K562 (cell line): Measurements from ENCODE around the gene GNAQ. TPM values are rescaled to one million over a fixed set of nuclear protein-coding genes. Genes with fewer than 3 reads are reported as not detected.

Source experiments
- ATAC-seq: fragments of 200-7000 bp; cut with Tn5 transposase; 3 replicates; pipeline ENCODE4 v1.9.1; 2020; ENCODE audit warnings: moderate library complexity
- BruUV-seq: library from RNA; stranded (reverse); fragments of 400-500 nt; replicated peaks from 2 replicates; lab custom pipeline; 2021; lab: Mats Ljungman, UMichigan
- CTCF ChIA-PET: fragments of 300-600 bp; formaldehyde crosslinking; extraction: SDS; loops from one replicate; lab custom pipeline; 2021; ENCODE audit warnings: low intra/inter-chr PET ratio; lab: Yijun Ruan, JAX
- POLR2A ChIA-PET: fragments of 300-600, 350-650 bp; sonication (Branson Sonifier 250); formaldehyde crosslinking; extraction: SDS; loops from one replicate; lab custom pipeline; 2021; ENCODE audit warnings: antibody characterized with exemption, inconsistent platforms; lab: Yijun Ruan, JAX
- DNase-seq, 4 experiments: peaks; one replicate each; pipeline versions ENCODE4 v3.0.0 to v3.0.0-alpha.2; 2011 to 2018; ENCODE audit warnings: low spot score in 3 of 4, mixed read lengths in 3 of 4; ENCODE audit errors: extremely low read depth in 1 of 4
- FAIRE-seq: peaks from 2 replicates; lab custom pipeline; 2011; peaks lifted over from hg19 to GRCh38; lab: Jason Lieb, UNC
- H2AFZ ChIP-seq: 2 replicates; pipeline ENCODE4 v1.6.0; 2011; ENCODE audit warnings: low read depth, low read length, control low read depth, inconsistent platforms
- H3K27ac ChIP-seq: fragments of 200-600 bp; 3 replicates; pipeline ENCODE4 v1.8.0; 2011; ENCODE audit warnings: low read depth, mild to moderate bottlenecking, control low read depth, inconsistent platforms, low read length, moderate library complexity, mixed read lengths; ENCODE audit errors: extremely low read depth
- H3K27me3 ChIP-seq, 2 experiments: fragments of 300-600 bp in 1 of 2; 2 replicates in 1 of 2; 3 replicates in 1 of 2; pipeline versions ENCODE4 v1.6.0 to v1.8.0; 2011; ENCODE audit warnings: inconsistent platforms in 2 of 2, low read length in 2 of 2, mild to moderate bottlenecking in 1 of 2, mixed read lengths in 1 of 2, moderate library complexity in 1 of 2; ENCODE audit not compliant: control insufficient read depth in 2 of 2, insufficient read depth in 2 of 2
- H3K36me3 ChIP-seq: fragments of 300-600 bp; 3 replicates; pipeline ENCODE4 v1.8.0; 2011; ENCODE audit warnings: mild to moderate bottlenecking, low read length, inconsistent platforms; ENCODE audit not compliant: control insufficient read depth, insufficient read depth
- H3K4me1 ChIP-seq, 2 experiments: fragments of 200-600 bp in 1 of 2; replicated peaks in 1 of 2; 2 replicates in 1 of 2; 3 replicates in 1 of 2; pipeline versions ENCODE4 v1.5.1 to v1.8.0; 2011; ENCODE audit warnings: inconsistent platforms in 2 of 2, low read length in 2 of 2, mild to moderate bottlenecking in 1 of 2, mixed read lengths in 1 of 2, moderate library complexity in 1 of 2; ENCODE audit not compliant: control insufficient read depth in 2 of 2, insufficient read depth in 2 of 2
- H3K4me2 ChIP-seq: 2 replicates; pipeline ENCODE4 v1.6.1; 2011; ENCODE audit warnings: low read length, control low read depth, inconsistent platforms, mixed read lengths; ENCODE audit not compliant: insufficient read depth
- H3K4me3 ChIP-seq: fragments of 200-600 bp; sonication (generic), shearing (Covaris generic); 2 replicates; pipeline ENCODE4 v1.5.1; 2016; ENCODE audit warnings: control low read depth, inconsistent platforms
- H3K79me2 ChIP-seq: fragments of 200-600 bp; 3 replicates; pipeline ENCODE4 v1.8.0; 2011; ENCODE audit warnings: low read length, inconsistent platforms; ENCODE audit not compliant: control insufficient read depth, insufficient read depth
- H3K9ac ChIP-seq, 2 experiments: 2 replicates each; pipeline versions ENCODE4 v1.6.0 to v1.6.1; 2011; ENCODE audit warnings: low read depth in 2 of 2, low read length in 2 of 2, control low read depth in 1 of 2, inconsistent platforms in 1 of 2, mild to moderate bottlenecking in 1 of 2, mixed read lengths in 1 of 2; ENCODE audit not compliant: insufficient read depth in 1 of 2
- H3K9me1 ChIP-seq: one replicate; pipeline ENCODE4 v1.6.0; 2011; ENCODE audit warnings: inconsistent platforms, mild to moderate bottlenecking, low read length, moderate library complexity; ENCODE audit not compliant: control insufficient read depth, insufficient read depth
- H3K9me3 ChIP-seq: replicated peaks from 2 replicates; pipeline ENCODE4 v1.5.1; 2011; ENCODE audit warnings: low read depth, low read length, inconsistent platforms; ENCODE audit not compliant: control insufficient read depth, insufficient read depth
- H4K20me1 ChIP-seq: replicated peaks from 2 replicates; pipeline ENCODE4 v1.6.1; 2011; ENCODE audit warnings: low read length, inconsistent platforms, mixed read lengths; ENCODE audit not compliant: control insufficient read depth, insufficient read depth
- BCOR ChIP-seq: fragments of 450-650 bp; IDR thresholded peaks from 2 replicates; pipeline ENCODE4 v1.6.1; 2016
- CBX5 ChIP-seq: IDR thresholded peaks from 2 replicates; pipeline ENCODE4 v1.6.1; 2014; ENCODE audit warnings: low read depth, borderline replicate concordance
- E2F4 ChIP-seq: sonication (generic); formaldehyde crosslinking; IDR thresholded peaks from 2 replicates; pipeline ENCODE4 v1.8.0; 2022; ENCODE audit warnings: mild to moderate bottlenecking, low read depth, missing genetic modification reagents
- HMBOX1 ChIP-seq: sonication (generic); IDR thresholded peaks from 2 replicates; pipeline ENCODE4 v1.6.1; 2016
- HMG20A ChIP-seq: fragments of 450-650 bp; formaldehyde crosslinking; conservative IDR thresholded peaks from 2 replicates; pipeline ENCODE4 v1.4.0; 2020; ENCODE audit warnings: mild to moderate bottlenecking, mixed read lengths
- JUNB ChIP-seq: fragments of 450-650 bp; formaldehyde crosslinking; conservative IDR thresholded peaks from 2 replicates; pipeline ENCODE4 v1.4.0; 2020; ENCODE audit warnings: mild to moderate bottlenecking
- KDM5B ChIP-seq: fragments of 200-600 bp; sonication (generic); IDR thresholded peaks from 2 replicates; pipeline ENCODE4 v1.6.1; 2012; ENCODE audit warnings: low read depth, mild to moderate bottlenecking, moderate library complexity, low read length, control low read depth, inconsistent platforms; ENCODE audit not compliant: insufficient replicate concordance
- NFE2 ChIP-seq: IDR thresholded peaks from 2 replicates; pipeline ENCODE4 v1.6.1; 2014; ENCODE audit warnings: antibody characterized with exemption, low read depth
- NFIC ChIP-seq: fragments of 450-650 bp; IDR thresholded peaks from 2 replicates; pipeline ENCODE4 v1.6.1; 2017; ENCODE audit warnings: mild to moderate bottlenecking, inconsistent platforms
- PTTG1 ChIP-seq: fragments of 450-650 bp; IDR thresholded peaks from 2 replicates; pipeline ENCODE4 v1.6.1; 2016; ENCODE audit warnings: low read depth, mild to moderate bottlenecking, missing genetic modification characterization, missing compliant biosample characterization
- RBM34 ChIP-seq: fragments of 200-400 bp; formaldehyde crosslinking; IDR thresholded peaks from 2 replicates; pipeline ENCODE4 v1.6.1; 2018; ENCODE audit warnings: low read length, borderline replicate concordance; ENCODE audit not compliant: insufficient read depth
- TCF7L2 ChIP-seq: fragments of 150-350 bp; IDR thresholded peaks from 2 replicates; pipeline ENCODE4 v1.6.1; 2016; ENCODE audit warnings: low read depth, mild to moderate bottlenecking, low read length, moderate library complexity
- TFE3 ChIP-seq: fragments of 450-650 bp; formaldehyde crosslinking; IDR thresholded peaks from 2 replicates; pipeline ENCODE4 v1.4.0; 2020; ENCODE audit warnings: mild to moderate bottlenecking, mixed read lengths
- THAP12 ChIP-seq: fragments of 250-450 bp; sonication (Bioruptor Pico); IDR thresholded peaks from 2 replicates; pipeline ENCODE4 v1.9.0; 2021; ENCODE audit warnings: mild to moderate bottlenecking, inconsistent platforms
- ZNF589 ChIP-seq: fragments of 200-800 bp; sonication (Bioruptor generic); IDR thresholded peaks from 2 replicates; pipeline ENCODE4 v1.6.1; 2016; ENCODE audit warnings: low read depth, missing genetic modification characterization, missing compliant biosample characterization
- ZNF707 ChIP-seq: fragments of 250-450 bp; sonication (Bioruptor Pico); conservative IDR thresholded peaks from 2 replicates; pipeline ENCODE4 v1.8.0; 2022; ENCODE audit warnings: inconsistent platforms, mild to moderate bottlenecking, moderate library complexity
- WGBS: fragments of 100-300 bp; shearing (Covaris generic); methylation state at CpG from one replicate; pipeline ENCODE4 v1.1.6; 2016; ENCODE audit warnings: low coverage, mixed read lengths; ENCODE audit not compliant: insufficient coverage; ENCODE audit errors: missing lambda C conversion rate; 5-methylcytosine and 5-hydroxymethylcytosine counted together
- in situ Hi-C: fragments of 300-500 bp; cut with MboI; formaldehyde crosslinking; loops from 4 replicates; pipeline ENCODE4 v1.15.0; 2018; ENCODE audit warnings: inconsistent platforms, mixed read lengths
- intact Hi-C: fragments of 100-400 bp; cut with micrococcal nuclease; formaldehyde crosslinking; loops from 2 replicates; pipeline ENCODE4 v1.14.2; 2022
- polyA plus RNA-seq, 8 experiments: library from polyadenylated mRNA; depleted of rRNA in 4 of 8; stranded (reverse) in 5 of 8; unstranded in 3 of 8; fragments of >200 nt; fragmentation: Nextera tagmentation in 2 of 8; fragmentation: Illumina TruSeq in 1 of 8; extraction: Ambion mirVana in 2 of 8; extraction: Trizol in 1 of 8; gene quantifications; 2 replicates each; pipeline versions ENCODE4 v1.2.1 to v1.2.3, GENCODE V29; 2011 to 2014; ENCODE audit warnings: inconsistent platforms in 1 of 8, missing spikeins in 1 of 8
- total RNA-seq, 7 experiments: library from RNA; depleted of rRNA in 6 of 7; stranded (reverse); fragments of >200 nt in 6 of 7; fragmentation: Illumina TruSeq in 2 of 7; extraction: Trizol in 2 of 7; gene quantifications; 2 replicates each; pipeline versions ENCODE4 v1.2.1 to v1.2.3, GENCODE V29; 2011 to 2021; ENCODE audit warnings: low replicate concordance in 1 of 7

The GNAQ gene
- total and polyA plus RNA-seq, 9 of the 15 experiments (the other 6 are each of a cell fraction or from before 2014, with no cell fraction given), result 4.8 to 27.9 (median 17.5) TPM

- H3K9me3 ChIP-seq, result no peaks in the 10 kb centered on the region
- in situ Hi-C loops (no loop called here), intact Hi-C loops (no loop called here)
- no peak for DNase-seq
- H3K4me3 ChIP-seq, result no peak overlapping the region
- no TSS peak for BruUV-seq
- no peaks in the 10 kb centered on the region for H3K9me1 ChIP-seq
- H4K20me1 ChIP-seq, result no peaks in the 10 kb centered on the region
- peaks cover 0 to 29% of the 10 kb centered on the region in 2 experiments; a peak in 2 of 5 replicates for H3K4me1 ChIP-seq
- peaks cover 35% of the 10 kb centered on the region for H3K36me3 ChIP-seq
- CTCF ChIA-PET, result no interaction called here
- H3K9ac ChIP-seq, result no peak overlapping the region
- no peak overlapping the region for H3K4me2 ChIP-seq
- no peak for FAIRE-seq
- no peak overlapping the region for H3K27ac ChIP-seq
- H2AFZ ChIP-seq, result no peak overlapping the region
- no peak for ATAC-seq
- H3K27me3 ChIP-seq, result no peaks in the 10 kb centered on the region
- 93% methylated on average over 5 of the region's 5 CpGs for WGBS
- H3K79me2 ChIP-seq, result peaks cover 17% of the 10 kb centered on the region
- POLR2A ChIA-PET, result no interaction called here
- TF ChIP-seq E2F4 (CRISPR knock-in tag), result no peak
- TF ChIP-seq NFE2, result no peak
- no peak for TF ChIP-seq CBX5
- no peak for TF ChIP-seq RBM34
- TF ChIP-seq TFE3 (CRISPR knock-in tag), result no peak
- TF ChIP-seq ZNF707 (CRISPR knock-in tag), result no peak
- TF ChIP-seq HMBOX1, result no peak
- no peak for TF ChIP-seq TCF7L2
- TF ChIP-seq THAP12 (CRISPR knock-in tag), result no peak
- TF ChIP-seq HMG20A, result no peak
- TF ChIP-seq NFIC, result no peak
- no peak for TF ChIP-seq ZNF589 (CRISPR knock-in tag)
- TF ChIP-seq KDM5B, result no peak
- no peak for TF ChIP-seq BCOR
- no peak for TF ChIP-seq PTTG1
- no peak for TF ChIP-seq JUNB
Observed at GRCh38 chr9:77806741-77807140, 224.9 kb downstream of the GNAQ start.
